Stomach (tissue), 9 donors: ENCODE measurements around the gene S100A11. TPM values are rescaled to one million over a fixed set of nuclear protein-coding genes. Genes with fewer than 3 reads are reported as not detected.

Experiments used
- DNase-seq, 2 donors: peaks; one replicate each; pipeline versions ENCODE4 v3.0.0 to v3.0.0-alpha.2; 2013 to 2019
- H3K27ac ChIP-seq, 5 donors: fragments of 200-600 bp in 4 of 5; sonication (generic) in 4 of 5; one replicate each; pipeline ENCODE4 v1.5.1; 2013 to 2019; ENCODE audit warnings: mild to moderate bottlenecking in 1 of 5, moderate library complexity in 1 of 5
- H3K27me3 ChIP-seq, 3 donors: fragments of 200-600 bp; sonication (generic); one replicate each; pipeline ENCODE4 v1.5.1; 2017 to 2019; ENCODE audit warnings: mixed run types in 1 of 3
- H3K36me3 ChIP-seq, 4 donors: fragments of 200-600 bp; sonication (generic); 1 replicate in 3 of 4; 2 replicates in 1 of 4; pipeline ENCODE4 v1.5.1; 2016 to 2019
- H3K4me1 ChIP-seq, 4 donors: fragments of 200-600 bp; sonication (generic); one replicate each; pipeline ENCODE4 v1.5.1; 2016 to 2019
- H3K4me3 ChIP-seq, 4 donors: fragments of 200-600 bp; sonication (generic) in 3 of 4; one replicate each; pipeline ENCODE4 v1.5.1; 2016 to 2019; ENCODE audit warnings: mild to moderate bottlenecking in 1 of 4
- H3K9me3 ChIP-seq, 4 donors: fragments of 200-600 bp; sonication (generic); one replicate each; pipeline ENCODE4 v1.5.1; 2016 to 2019
- CTCF ChIP-seq, 7 experiments: fragments of 450-650 bp in 4 of 7; fragments of 200-600 bp in 3 of 7; sonication (generic) in 3 of 7; IDR thresholded peaks; one replicate each; pipeline ENCODE4 v1.5.1; 2016 to 2019; ENCODE audit warnings: antibody characterized with exemption in 7 of 7, control low read depth in 2 of 7, mild to moderate bottlenecking in 1 of 7
- EP300 ChIP-seq: sonication (generic); formaldehyde crosslinking; IDR thresholded peaks from one replicate; pipeline ENCODE4 v1.6.1; 2017; ENCODE audit warnings: antibody characterized with exemption
- POLR2A ChIP-seq, 4 donors: fragments of 450-650 bp; IDR thresholded peaks; one replicate each; pipeline ENCODE4 v1.6.1; 2016; ENCODE audit warnings: antibody characterized with exemption in 4 of 4, control low read depth in 2 of 4, mild to moderate bottlenecking in 1 of 4, moderate library complexity in 1 of 4
- POLR2AphosphoS5 ChIP-seq, 3 donors: sonication (generic); formaldehyde crosslinking; IDR thresholded peaks; one replicate each; pipeline ENCODE4 v1.6.1; 2016; ENCODE audit warnings: antibody characterized with exemption in 3 of 3
- WGBS, 5 donors: extraction: QIAGEN DNeasy Blood & Tissue Kit in 3 of 5; methylation state at CpG; one replicate each; pipeline versions ENCODE4 v1.1.5 to v1.1.7; 2013 to 2018; 5-methylcytosine and 5-hydroxymethylcytosine counted together
- intact Hi-C: fragments of 100-400 bp; cut with DNase I; formaldehyde crosslinking; loops from one replicate; pipeline ENCODE4 v1.15.1; 2023; ENCODE audit warnings: low total_unique reads
- polyA plus RNA-seq, 3 donors: library from polyadenylated mRNA; stranded (reverse); fragments of 200-250 nt; gene quantifications; one replicate each; pipeline ENCODE4 v1.2.3, GENCODE V29; 2013
- total RNA-seq, 5 donors: library from RNA; depleted of rRNA; stranded (reverse); fragments of >200 nt; gene quantifications; one replicate each; pipeline versions ENCODE4 v1.1.0 to v1.2.3, GENCODE V29; 2014 to 2016
- donor health status: healthy with polysubstance abuse.
- donor health status: Bipolar disorder and iron deficiency.
- donor health status: healthy.

The S100A11 gene
- total and polyA plus RNA-seq, 8 donors = 9.8 to 3,881 (median 250) TPM

DNA sequence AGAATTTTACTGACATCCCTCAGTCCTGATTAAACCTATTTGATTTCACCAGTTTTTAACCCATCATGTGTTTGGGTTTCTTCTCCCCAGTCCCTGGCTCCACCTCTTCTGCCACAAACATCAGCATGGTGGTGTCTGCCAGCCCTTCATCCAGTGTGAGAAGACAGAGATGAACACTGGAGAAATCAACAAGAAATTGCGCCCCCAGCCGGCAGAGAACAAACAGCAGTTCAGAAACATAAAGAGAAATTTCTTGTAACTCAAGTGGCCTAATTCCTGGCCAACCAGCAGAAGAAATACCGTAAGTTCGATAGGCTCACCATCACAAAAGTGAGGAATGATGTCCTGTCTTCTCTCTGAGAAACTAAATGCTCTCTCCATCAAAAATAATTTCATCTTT lies 18.3 kb downstream of the S100A11 start:
- Histone ChIP-seq H3K27ac (no peak overlapping the region), H3K36me3 (no peaks in the 10 kb centered on the region), H3K4me3 (no peak overlapping the region), H3K9me3 (no peaks in the 10 kb centered on the region), H3K27me3 (peaks cover 0 to 4% (median 0%) of the 10 kb centered on the region in 3 donors), H3K4me1 (no peaks in the 10 kb centered on the region)
- no peak for DNase-seq
- no peak for TF ChIP-seq POLR2A (IDR thresholded peaks at IDR 0.05)
- intact Hi-C loops = no loop called here
- WGBS, 5 donors = 46 to 55% (median 48%) methylated on average over 4 of the region's 4 CpGs

DNA sequence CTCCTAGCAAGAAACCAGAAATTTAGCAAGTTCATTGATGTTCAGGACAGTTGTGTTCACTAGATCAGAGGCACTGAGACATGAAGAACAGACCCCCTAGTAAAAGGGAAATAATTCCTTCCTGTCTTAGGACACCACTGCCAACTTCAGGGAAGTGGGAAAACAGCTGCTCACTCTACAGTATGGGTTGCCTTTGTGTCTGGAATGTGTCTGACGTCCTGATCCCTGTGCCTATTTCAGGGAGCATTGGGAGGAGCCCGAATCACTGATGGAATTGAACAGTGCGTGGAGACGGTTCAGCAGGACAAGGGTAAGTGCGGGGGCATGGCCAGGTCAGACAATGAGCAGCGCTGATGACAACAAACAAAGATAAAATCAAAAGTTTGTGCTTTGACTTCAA lies 21.0 kb downstream of the S100A11 start:
- H3K27me3 ChIP-seq = peaks cover 0 to 4% (median 0%) of the 10 kb centered on the region in 3 donors
- WGBS, 5 donors = 59 to 70% (median 62%) methylated on average over 6 of the region's 6 CpGs
- no peak overlapping the region for H3K27ac ChIP-seq
- intact Hi-C loops = no loop called here
- H3K36me3 ChIP-seq = no peaks in the 10 kb centered on the region
- H3K4me3 ChIP-seq = no peak overlapping the region
- H3K9me3 ChIP-seq = no peaks in the 10 kb centered on the region
- no peak for TF ChIP-seq CTCF (IDR thresholded peaks at IDR 0.05)
- no peak for TF ChIP-seq EP300
- no peaks in the 10 kb centered on the region for H3K4me1 ChIP-seq
- DNase-seq = no peak

- Histone ChIP-seq H3K27me3 (peaks cover 0 to 4% (median 0%) of the 10 kb centered on the region in 3 donors), H3K36me3 (no peaks in the 10 kb centered on the region), H3K4me3 (no peak overlapping the region), H3K4me1 (no peaks in the 10 kb centered on the region), H3K27ac (no peak overlapping the region), H3K9me3 (no peaks in the 10 kb centered on the region)
- 92 to 100% (median 96%) methylated on average over 1 of the region's 1 CpG for WGBS, 5 donors
- no peak for DNase-seq
- TF ChIP-seq POLR2A (IDR thresholded peaks at IDR 0.05) = no peak
- TF ChIP-seq CTCF (IDR thresholded peaks at IDR 0.05) = no peak
- no peak for TF ChIP-seq EP300
- TF ChIP-seq POLR2AphosphoS5 (IDR thresholded peaks at IDR 0.05) = no peak
- intact Hi-C loops = no loop called here
These were observed 21.9 kb downstream of the S100A11 start for GRCh38 chr1:152014943-152015342.

DNA sequence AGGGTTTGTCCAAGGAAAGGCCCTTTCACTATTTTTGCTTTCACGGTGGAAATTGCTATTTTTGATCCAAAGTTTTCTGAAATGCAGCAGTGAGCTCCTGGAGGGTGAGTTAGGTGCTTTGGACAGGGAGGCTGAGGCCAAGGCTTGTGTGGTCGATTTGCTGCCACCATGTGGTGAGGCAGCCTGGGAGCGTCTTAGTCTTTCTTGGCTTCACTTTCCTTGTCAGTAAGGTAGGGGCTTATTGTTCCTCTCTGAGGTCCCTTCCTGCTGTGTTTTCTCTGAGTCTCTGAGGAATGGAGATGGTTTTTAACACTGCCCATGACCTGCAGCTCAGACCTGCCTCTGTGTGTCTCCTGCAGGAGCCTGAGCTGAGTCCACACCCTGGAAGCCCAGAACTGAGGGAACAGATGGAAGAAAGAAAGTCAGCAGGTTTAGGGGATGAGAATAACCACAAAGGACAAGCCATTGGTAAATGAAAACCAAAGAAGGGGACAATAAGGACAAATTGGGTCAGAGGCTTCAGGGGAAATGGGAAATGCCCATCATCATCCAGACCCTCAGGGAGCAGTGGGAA lies 23.1 kb downstream of the S100A11 start:
- no peaks in the 10 kb centered on the region for H3K4me1 ChIP-seq
- no peaks in the 10 kb centered on the region for H3K9me3 ChIP-seq
- 4 to 28% (median 7%) methylated on average over 3 of the region's 3 CpGs for WGBS, 5 donors
- peaks cover 0 to 4% (median 0%) of the 10 kb centered on the region in 3 donors for H3K27me3 ChIP-seq
- intact Hi-C loops = no loop called here
- H3K36me3 ChIP-seq = no peaks in the 10 kb centered on the region
- no peak overlapping the region for H3K4me3 ChIP-seq
- no peak for TF ChIP-seq EP300
- TF ChIP-seq CTCF (IDR thresholded peaks at IDR 0.05) = peak in 5 of 7 experiments; percentile 11 to 54 (median 22)
- no peak for TF ChIP-seq POLR2A (IDR thresholded peaks at IDR 0.05)
- TF ChIP-seq POLR2AphosphoS5 (IDR thresholded peaks at IDR 0.05) = no peak
- no peak overlapping the region for H3K27ac ChIP-seq
- DNase-seq = peak; percentile 65 to 75

- no peaks in the 10 kb centered on the region for H3K27me3 ChIP-seq
- no peaks in the 10 kb centered on the region for H3K4me1 ChIP-seq
- H3K27ac ChIP-seq = no peak overlapping the region
- no peak overlapping the region for H3K4me3 ChIP-seq
- intact Hi-C loops = no loop called here
- no peaks in the 10 kb centered on the region for H3K36me3 ChIP-seq
- H3K9me3 ChIP-seq = no peaks in the 10 kb centered on the region
- DNase-seq = no peak
- WGBS, 5 donors = 74 to 88% (median 85%) methylated on average over 1 of the region's 1 CpG
- no peak for TF ChIP-seq POLR2AphosphoS5 (IDR thresholded peaks at IDR 0.05)
- no peak for TF ChIP-seq EP300
- no peak for TF ChIP-seq POLR2A (IDR thresholded peaks at IDR 0.05)
- TF ChIP-seq CTCF (IDR thresholded peaks at IDR 0.05) = no peak
These were observed 27.1 kb downstream of the S100A11 start for GRCh38 chr1:152009691-152010090.
